ENCODE results near the gene NCAM2. TPM values are rescaled to one million over a fixed set of nuclear protein-coding genes. Genes with fewer than 3 reads are reported as not detected.

The NCAM2 gene
- total RNA-seq, 1 experiment from 2014 or later = not detected

- TF ChIP-seq SRF (IDR thresholded peaks at IDR 0.05; ENCODE audit: low read depth) = no peak
- no peak for TF ChIP-seq YY1 (IDR thresholded peaks at IDR 0.05; ENCODE audit: extremely low read depth, insufficient replicate concordance, low read depth, low read length)
- no peak for TF ChIP-seq ZFX (IDR thresholded peaks at IDR 0.05)
- no peak for TF ChIP-seq SP1 (IDR thresholded peaks at IDR 0.05; ENCODE audit: low read depth)
- no peak for TF ChIP-seq POLR2A (IDR thresholded peaks at IDR 0.05; ENCODE audit: borderline replicate concordance, extremely low read depth, insufficient read depth, insufficient read length)
- TF ChIP-seq JUND (IDR thresholded peaks at IDR 0.05) = no peak
Observed at GRCh38 chr21:21179619-21180298, 181.6 kb downstream of the NCAM2 start (continued).

- peaks cover 9 to 16% of the 10 kb centered on the region in 2 experiments; a peak in 2 of 4 replicates for H3K9me3 ChIP-seq (ENCODE audit: control insufficient read depth in 1 of 2, insufficient read depth in 1 of 2, low read depth in 1 of 2, low read length in 2 of 2)
- intact Hi-C loops (cut with micrococcal nuclease) = no loop called here
- no peaks in the 10 kb centered on the region for H3K4me1 ChIP-seq (ENCODE audit: control insufficient read depth in 1 of 2, insufficient read depth in 2 of 2, low read length in 2 of 2)
- H4K20me1 ChIP-seq (ENCODE audit: insufficient read depth) = no peaks in the 10 kb centered on the region
- no peak overlapping the region for H3K27ac ChIP-seq (ENCODE audit: low read depth, low read length)
- TF ChIP-seq FOSL1 (IDR thresholded peaks at IDR 0.05; ENCODE audit: low read depth) (no peak), CEBPB (IDR thresholded peaks at IDR 0.05; ENCODE audit: low read depth) (no peak), RAD21 (IDR thresholded peaks at IDR 0.05; ENCODE audit: low read depth) (no peak), ELF1 (IDR thresholded peaks at IDR 0.05; ENCODE audit: borderline replicate concordance, low read depth) (no peak), CTCF (IDR thresholded peaks at IDR 0.05 in 2 of 3, conservative IDR thresholded peaks at IDR 0.05 in 1 of 3; ENCODE audit: borderline replicate concordance in 1 of 3, insufficient read depth in 1 of 3, low read depth in 2 of 3, low read length in 2 of 3) (no peak)
- H3K9ac ChIP-seq (ENCODE audit: low read length) = no peak overlapping the region
- no peaks in the 10 kb centered on the region for H3K36me3 ChIP-seq (ENCODE audit: control insufficient read depth in 1 of 2, insufficient read depth in 2 of 2, low read length in 2 of 2)
- BruUV-seq (replicated peaks) = no TSS peak
- ATAC-seq = no peak
- no peaks in the 10 kb centered on the region for H3K27me3 ChIP-seq (ENCODE audit: insufficient read depth, low read length)
- no peaks in the 10 kb centered on the region for H3K79me2 ChIP-seq (ENCODE audit: insufficient read depth, low read length)
- no peak overlapping the region for H3K4me3 ChIP-seq (replicated peaks in 1 of 2; ENCODE audit: low read depth in 1 of 2, low read length in 2 of 2)
- ChIA-PET CTCF (no interaction called here), POLR2A (no interaction called here), RAD21 (ENCODE audit: low non-redundant PET in 1 of 2, low total read pairs in 2 of 2, uncharacterized antibody in 2 of 2, unreplicated experiment in 2 of 2) (no interaction called here)
- no peak for DNase-seq (ENCODE audit: low read depth, low spot score)
- no peak overlapping the region for H3K4me2 ChIP-seq (ENCODE audit: low read length)
- H3K9me2 ChIP-seq (ENCODE audit: insufficient read depth) = no peaks in the 10 kb centered on the region
- no peak overlapping the region for H2AFZ ChIP-seq (ENCODE audit: low read depth, low read length, poor library complexity, severe bottlenecking)
Observed at GRCh38 chr21:21182401-21183010, 184.3 kb downstream of the NCAM2 start.

Data from HCT116 (cell line).